ENCODE results near the gene CCSER1. TPM values are rescaled to one million over a fixed set of nuclear protein-coding genes. Genes with fewer than 3 reads are reported as not detected.

The CCSER1 gene
- 98.9 TPM for total RNA-seq

GRCh38 chr4:90127223-90127705 is at the start of gene CCSER1:
Gene CCSER1, plus strand, starts transcription at chr4:90127394.

Small RNA genes lying within 50 kb of the gene (small RNA-seq; reads per million reads assigned to genes)
- gene AC093729.1 (ENCODE audit: low replicate concordance) (not detected), gene TMSB4XP8 (ENCODE audit: low replicate concordance) (2.0 reads per million, percentile 89 among the genes with 10 or more reads in this experiment)

Other genes starting within 250 kb of the CCSER1 start
- gene MMRN1, start 232.5 kb upstream of the CCSER1 start, total RNA-seq, result 5.1 TPM

Data from metanephros (tissue), 2 donors.